NCI-H1694 (cell line): Measurements from ENCODE around the gene IDUA.
"Not testable (repeated sequence)": the region's sequence is repeated elsewhere in the genome, so short reads cannot be mapped to it uniquely, and the experiment has no call there.

Experiments used
- DNase-seq: peaks from one replicate; lab custom pipeline; 2025; lab: John Stamatoyannopoulos, UW

IDUA gene

GRCh38 chr4:1046581-1047011, 59.8 kb downstream of the IDUA start:
- DNase-seq = peak; percentile 46

GRCh38 chr4:1047106-1047975, 60.5 kb downstream of the IDUA start:
- DNase-seq = no peak

- no peak for DNase-seq
Observed at GRCh38 chr4:1047976-1048772, 61.3 kb downstream of the IDUA start.

GRCh38 chr4:1048773-1049590, 62.1 kb downstream of the IDUA start:
- no peak for DNase-seq

GRCh38 chr4:1049591-1049905, 62.7 kb downstream of the IDUA start:
- DNase-seq = no peak

GRCh38 chr4:1050486-1051213, 63.8 kb downstream of the IDUA start:
- no peak for DNase-seq

- DNase-seq = no peak
Observed at GRCh38 chr4:1051472-1051871, 64.6 kb downstream of the IDUA start.

GRCh38 chr4:1052231-1052671, 65.4 kb downstream of the IDUA start:
- DNase-seq = no peak

GRCh38 chr4:1053080-1053661, 66.3 kb downstream of the IDUA start:
- DNase-seq = no peak

- DNase-seq = not testable (repeated sequence)
Observed at GRCh38 chr4:1053891-1054290, 67.0 kb downstream of the IDUA start.
